Calu3 (cell line): ENCODE measurements around the gene KATNB1. TPM values are rescaled to one million over a fixed set of nuclear protein-coding genes. Genes with fewer than 3 reads are reported as not detected.

Experiments
- BruUV-seq: library from RNA; stranded (reverse); fragments of 400-500 nt; replicated peaks from 2 replicates; lab custom pipeline; 2021; lab: Mats Ljungman, UMichigan
- CTCF ChIA-PET: fragments of 300-600 bp; sonication (Branson Sonifier 250); formaldehyde crosslinking; loops from one replicate; lab custom pipeline; 2022; ENCODE audit warnings: antibody characterized with exemption; lab: Charles Lee
- DNase-seq: peaks from one replicate; pipeline ENCODE4 v3.0.0; 2022
- H3K27ac Mint-ChIP-seq: one replicate; pipeline ENCODE4 v1.8.0; 2022; ENCODE audit warnings: mixed read lengths; ENCODE audit not compliant: unreplicated experiment
- H3K27me3 Mint-ChIP-seq: one replicate; pipeline ENCODE4 v1.8.0; 2022; ENCODE audit warnings: mixed read lengths; ENCODE audit not compliant: unreplicated experiment
- H3K36me3 Mint-ChIP-seq: one replicate; pipeline ENCODE4 v1.8.0; 2022; ENCODE audit warnings: mild to moderate bottlenecking, moderate library complexity, mixed read lengths; ENCODE audit not compliant: insufficient read depth, unreplicated experiment
- H3K4me1 Mint-ChIP-seq: one replicate; pipeline ENCODE4 v1.8.0; 2022; ENCODE audit warnings: mild to moderate bottlenecking, low read depth, mixed read lengths; ENCODE audit not compliant: unreplicated experiment
- H3K4me3 Mint-ChIP-seq: one replicate; pipeline ENCODE4 v1.8.0; 2022; ENCODE audit warnings: mild to moderate bottlenecking, low read depth, moderate library complexity, mixed read lengths; ENCODE audit not compliant: unreplicated experiment
- H3K9me3 Mint-ChIP-seq: one replicate; pipeline ENCODE4 v1.8.0; 2022; ENCODE audit warnings: low read depth, mixed read lengths; ENCODE audit not compliant: unreplicated experiment
- CTCF ChIP-seq: fragments of 200-600 bp; IDR thresholded peaks from one replicate; pipeline ENCODE4 v1.8.0; 2022; ENCODE audit warnings: antibody characterized with exemption; ENCODE audit not compliant: unreplicated experiment
- intact Hi-C: fragments of 100-400 bp; cut with micrococcal nuclease; formaldehyde crosslinking; loops from one replicate; pipeline ENCODE4 v1.10.0; 2022; ENCODE audit not compliant: unreplicated experiment
- total RNA-seq: library from RNA; stranded (reverse); gene quantifications from 2 replicates; pipeline ENCODE4 v1.2.3, GENCODE V29; 2022

The KATNB1 gene
- total RNA-seq, 1 experiment from 2014 or later = 28.6 TPM

DNA sequence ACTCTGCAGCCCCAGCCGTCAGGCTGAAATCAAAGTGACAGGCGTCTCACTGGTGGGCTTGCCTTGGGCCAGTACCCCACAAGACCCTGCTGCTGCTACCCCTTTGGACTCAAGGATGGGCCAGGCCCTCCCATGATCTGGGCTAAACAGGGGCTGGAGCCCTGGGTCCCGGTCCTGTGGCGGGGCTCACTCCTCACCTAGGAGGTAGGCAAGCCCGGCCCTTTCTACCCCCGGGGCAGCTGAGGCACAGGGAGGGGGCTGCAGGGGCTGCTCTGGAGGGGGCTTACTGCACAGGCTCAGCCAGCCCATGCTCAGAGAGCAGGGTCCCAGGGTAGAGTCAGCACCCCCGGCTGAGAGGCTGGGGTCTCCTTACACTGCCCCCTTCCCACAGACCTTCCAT lies 23.6 kb downstream of the KATNB1 start:
- Mint-ChIP-seq H3K4me1 (peaks cover 2% of the 10 kb centered on the region), H3K27me3 (no peaks in the 10 kb centered on the region), H3K4me3 (no peak overlapping the region), H3K27ac (no peak overlapping the region), H3K36me3 (peaks cover 53% of the 10 kb centered on the region), H3K9me3 (no peaks in the 10 kb centered on the region)
- intact Hi-C loops = loop anchor here (10.0 kb wide), 2 partner anchors 136 to 246 kb away; partner anchors contain the start of genes USB1 and ZNF319
- DNase-seq = no peak
- no TSS peak for BruUV-seq
- no peak for TF ChIP-seq CTCF
- CTCF ChIA-PET = no interaction called here

- DNase-seq = peak; percentile 35
- peaks cover 60% of the 10 kb centered on the region for H3K36me3 Mint-ChIP-seq
- TF ChIP-seq CTCF = no peak
- intact Hi-C loops = loop anchor here (10.0 kb wide), 2 partner anchors 135 to 245 kb away; partner anchors contain the start of genes USB1 and ZNF319
- H3K27ac Mint-ChIP-seq = peak overlapping the region; percentile 23
- no peaks in the 10 kb centered on the region for H3K27me3 Mint-ChIP-seq
- no peak overlapping the region for H3K4me3 Mint-ChIP-seq
- no TSS peak for BruUV-seq
- no peaks in the 10 kb centered on the region for H3K9me3 Mint-ChIP-seq
- H3K4me1 Mint-ChIP-seq = peaks cover 8% of the 10 kb centered on the region
- CTCF ChIA-PET = interaction anchor here (0.7 kb wide), 1 partner anchor 762 kb away, joined by 3 read pairs; no protein-coding TSS in a partner anchor
Observed at GRCh38 chr16:57759541-57760356, 24.2 kb downstream of the KATNB1 start.

GRCh38 chr16:57760357-57761160 lies 25.0 kb downstream of the KATNB1 start:
- TF ChIP-seq CTCF = no peak
- Mint-ChIP-seq H3K36me3 (peaks cover 68% of the 10 kb centered on the region), H3K27me3 (no peaks in the 10 kb centered on the region), H3K4me1 (peaks cover 10% of the 10 kb centered on the region), H3K9me3 (no peaks in the 10 kb centered on the region), H3K4me3 (no peak overlapping the region), H3K27ac (no peak overlapping the region)
- BruUV-seq = no TSS peak
- CTCF ChIA-PET = interaction anchor here (0.6 to 0.7 kb wide), 2 partner anchors 243 to 761 kb away, joined by 3 to 5 read pairs; no protein-coding TSS in a partner anchor
- intact Hi-C loops = no loop called here
- no peak for DNase-seq

DNA sequence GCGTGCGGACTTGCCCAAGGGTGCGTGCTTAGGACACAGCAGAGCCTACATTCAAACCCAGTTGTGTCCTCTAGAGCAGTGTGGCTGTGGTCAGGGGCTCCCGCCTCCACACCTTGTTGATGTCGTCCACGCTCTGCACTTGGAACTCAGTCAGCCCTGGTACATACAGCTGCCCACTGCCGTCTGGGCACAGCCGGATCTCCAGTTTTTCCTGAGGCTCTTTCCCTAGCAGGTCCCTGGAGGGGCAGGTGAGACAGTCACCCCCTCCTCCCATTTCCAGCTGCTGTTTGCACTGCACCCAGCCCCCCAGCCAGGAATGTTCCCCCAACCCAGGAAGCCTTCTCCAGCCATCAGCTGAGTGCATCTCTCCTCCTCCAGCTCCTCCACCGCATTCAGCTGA lies 25.7 kb downstream of the KATNB1 start:
- no peak for TF ChIP-seq CTCF
- Mint-ChIP-seq H3K27ac (no peak overlapping the region), H3K9me3 (no peaks in the 10 kb centered on the region), H3K4me3 (no peak overlapping the region), H3K36me3 (peaks cover 68% of the 10 kb centered on the region), H3K4me1 (peaks cover 10% of the 10 kb centered on the region), H3K27me3 (no peaks in the 10 kb centered on the region)
- BruUV-seq = no TSS peak
- intact Hi-C loops = no loop called here
- CTCF ChIA-PET = no interaction called here
- DNase-seq = no peak
